Adrenal gland (tissue), 5 donors: ENCODE measurements around the gene SLC4A1.

Experiments used
- POLR2A ChIP-seq, 2 donors: fragments of 450-650 bp; IDR thresholded peaks; one replicate each; pipeline ENCODE4 v1.6.1; 2017; ENCODE audit warnings: antibody characterized with exemption in 2 of 2, mild to moderate bottlenecking in 2 of 2, moderate library complexity in 1 of 2
- TF ChIP-seq, protein P1 (sequence below), 6 experiments: fragments of 450-650 bp in 4 of 6; fragments of 200-600 bp in 2 of 6; sonication (generic) in 1 of 6; IDR thresholded peaks; 1 replicate in 5 of 6; 2 replicates in 1 of 6; pipeline versions ENCODE4 v1.5.1 to v1.8.0; 2016 to 2021; ENCODE audit warnings: antibody characterized with exemption in 6 of 6, mild to moderate bottlenecking in 2 of 6, moderate library complexity in 1 of 6
- donor health status: DM: no; HTN: no; CAD: no.

DNA sequence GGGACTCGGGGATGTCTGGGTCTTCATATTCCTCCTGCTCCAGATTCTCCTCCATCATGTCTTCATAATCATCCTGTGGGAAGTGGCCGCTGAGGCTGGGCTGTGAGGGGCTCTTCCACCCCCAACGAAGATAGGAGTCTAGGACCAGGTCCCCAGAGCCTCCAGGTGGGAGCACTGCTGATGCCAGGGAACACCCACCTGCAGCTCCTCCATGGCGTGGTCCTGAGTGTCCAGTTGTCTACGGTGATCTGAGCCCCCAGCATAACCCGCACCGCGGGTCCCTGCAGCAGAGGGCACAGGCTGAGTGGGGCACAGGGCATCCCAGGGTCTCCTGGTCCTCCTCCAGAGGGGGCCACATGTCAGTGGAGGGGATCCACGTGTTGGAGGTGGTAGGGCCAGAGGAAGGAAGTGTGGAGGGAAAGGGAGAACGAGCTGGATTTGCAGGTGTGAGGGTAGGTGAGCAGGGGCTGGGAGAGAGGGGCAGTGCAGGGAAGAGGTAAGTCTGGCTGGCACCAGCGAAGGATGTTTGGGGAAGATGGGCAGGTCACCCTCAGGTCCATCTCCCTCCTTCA, 5.2 kb downstream of the SLC4A1 start:
- TF ChIP-seq, protein P1, sequence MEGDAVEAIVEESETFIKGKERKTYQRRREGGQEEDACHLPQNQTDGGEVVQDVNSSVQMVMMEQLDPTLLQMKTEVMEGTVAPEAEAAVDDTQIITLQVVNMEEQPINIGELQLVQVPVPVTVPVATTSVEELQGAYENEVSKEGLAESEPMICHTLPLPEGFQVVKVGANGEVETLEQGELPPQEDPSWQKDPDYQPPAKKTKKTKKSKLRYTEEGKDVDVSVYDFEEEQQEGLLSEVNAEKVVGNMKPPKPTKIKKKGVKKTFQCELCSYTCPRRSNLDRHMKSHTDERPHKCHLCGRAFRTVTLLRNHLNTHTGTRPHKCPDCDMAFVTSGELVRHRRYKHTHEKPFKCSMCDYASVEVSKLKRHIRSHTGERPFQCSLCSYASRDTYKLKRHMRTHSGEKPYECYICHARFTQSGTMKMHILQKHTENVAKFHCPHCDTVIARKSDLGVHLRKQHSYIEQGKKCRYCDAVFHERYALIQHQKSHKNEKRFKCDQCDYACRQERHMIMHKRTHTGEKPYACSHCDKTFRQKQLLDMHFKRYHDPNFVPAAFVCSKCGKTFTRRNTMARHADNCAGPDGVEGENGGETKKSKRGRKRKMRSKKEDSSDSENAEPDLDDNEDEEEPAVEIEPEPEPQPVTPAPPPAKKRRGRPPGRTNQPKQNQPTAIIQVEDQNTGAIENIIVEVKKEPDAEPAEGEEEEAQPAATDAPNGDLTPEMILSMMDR (IDR thresholded peaks at IDR 0.05): no peak
- no peak for TF ChIP-seq POLR2A (IDR thresholded peaks at IDR 0.05)
